Effector memory CD8-positive, alpha-beta T cell (primary cell): Measurements from ENCODE around the gene PLA2G6.
"Not testable (repeated sequence)": the region's sequence is repeated elsewhere in the genome, so short reads cannot be mapped to it uniquely, and the experiment has no call there.

Experiments used
- ATAC-seq: fragments of 150-1000 bp; cut with Tn5 transposase; replicated peaks from 2 replicates; pipeline ENCODE4 v1.10.0; 2021; ENCODE audit warnings: mild to moderate bottlenecking, moderate library complexity
- DNase-seq, 3 experiments: peaks; one replicate each; pipeline ENCODE4 v3.0.0; 2021
- H3K27ac Mint-ChIP-seq, 2 donors: one replicate each; pipeline ENCODE4 v1.8.0; 2022; ENCODE audit warnings: mild to moderate bottlenecking in 2 of 2, mixed read lengths in 2 of 2, moderate library complexity in 2 of 2
- H3K27me3 Mint-ChIP-seq, 2 donors: one replicate each; pipeline ENCODE4 v1.8.0; 2022; ENCODE audit warnings: mixed read lengths in 2 of 2
- H3K36me3 Mint-ChIP-seq: one replicate; pipeline ENCODE4 v1.8.0; 2022; ENCODE audit warnings: mild to moderate bottlenecking, moderate library complexity, mixed read lengths; ENCODE audit not compliant: insufficient read depth
- H3K4me1 Mint-ChIP-seq, 2 donors: one replicate each; pipeline ENCODE4 v1.8.0; 2022; ENCODE audit warnings: low read depth in 2 of 2, mixed read lengths in 2 of 2
- H3K4me3 Mint-ChIP-seq, 2 donors: one replicate each; pipeline ENCODE4 v1.8.0; 2022; ENCODE audit warnings: mild to moderate bottlenecking in 2 of 2, mixed read lengths in 2 of 2, moderate library complexity in 2 of 2
- H3K9me3 Mint-ChIP-seq, 2 donors: one replicate each; pipeline ENCODE4 v1.8.0; 2022; ENCODE audit warnings: mixed read lengths in 2 of 2

PLA2G6 gene

GRCh38 chr22:38124236-38124974, 57.2 kb downstream of the PLA2G6 start:
- peaks cover 4% of the 10 kb centered on the region for H3K36me3 Mint-ChIP-seq
- no peaks in the 10 kb centered on the region for H3K27me3 Mint-ChIP-seq
- no peak overlapping the region for H3K27ac Mint-ChIP-seq
- DNase-seq (no peak), ATAC-seq (no peak)
- no peak overlapping the region for H3K4me3 Mint-ChIP-seq
- peaks cover 0 to 7% of the 10 kb centered on the region in 2 donors for H3K4me1 Mint-ChIP-seq
- no peaks in the 10 kb centered on the region for H3K9me3 Mint-ChIP-seq

GRCh38 chr22:38122616-38123015, 59.0 kb downstream of the PLA2G6 start:
- H3K36me3 Mint-ChIP-seq, result peaks cover 4% of the 10 kb centered on the region
- H3K4me1 Mint-ChIP-seq, result peaks cover 0 to 7% of the 10 kb centered on the region in 2 donors
- H3K9me3 Mint-ChIP-seq, result no peaks in the 10 kb centered on the region
- peak overlapping the region in 1 of 2 donors; percentile 5 for H3K27ac Mint-ChIP-seq
- no peak for ATAC-seq
- no peaks in the 10 kb centered on the region for H3K27me3 Mint-ChIP-seq
- no peak for DNase-seq
- H3K4me3 Mint-ChIP-seq, result no peak overlapping the region

GRCh38 chr22:38120359-38121110, 61.1 kb downstream of the PLA2G6 start:
- Mint-ChIP-seq H3K4me3 (no peak overlapping the region), H3K27ac (no peak overlapping the region), H3K27me3 (no peaks in the 10 kb centered on the region), H3K9me3 (no peaks in the 10 kb centered on the region), H3K4me1 (peaks cover 0 to 7% of the 10 kb centered on the region in 2 donors), H3K36me3 (peaks cover 4% of the 10 kb centered on the region)
- ATAC-seq (no peak), DNase-seq (no peak)

- H3K4me3 Mint-ChIP-seq, DNase-seq, H3K27ac Mint-ChIP-seq, H3K36me3 Mint-ChIP-seq, H3K9me3 Mint-ChIP-seq, H3K27me3 Mint-ChIP-seq, ATAC-seq: not testable (repeated sequence)
- H3K4me1 Mint-ChIP-seq, result peaks cover 3 to 10% of the 10 kb centered on the region in 2 donors
Measured at GRCh38 chr22:38118747-38119146, 62.9 kb downstream of the PLA2G6 start.

- H3K27ac Mint-ChIP-seq, result peak overlapping the region in 1 of 2 donors; percentile 8
- H3K27me3 Mint-ChIP-seq, result no peaks in the 10 kb centered on the region
- DNase-seq, result no peak
- H3K36me3 Mint-ChIP-seq, result peaks cover 7% of the 10 kb centered on the region
- no peak for ATAC-seq
- H3K4me1 Mint-ChIP-seq, result peaks cover 3 to 10% of the 10 kb centered on the region in 2 donors
- H3K4me3 Mint-ChIP-seq, result no peak overlapping the region
- H3K9me3 Mint-ChIP-seq, result no peaks in the 10 kb centered on the region
Measured at GRCh38 chr22:38118182-38118581, 63.4 kb downstream of the PLA2G6 start.

GRCh38 chr22:38117556-38117955, 64.1 kb downstream of the PLA2G6 start:
- not testable (repeated sequence) for H3K4me1 Mint-ChIP-seq, ATAC-seq, H3K4me3 Mint-ChIP-seq, H3K9me3 Mint-ChIP-seq, H3K27me3 Mint-ChIP-seq, DNase-seq
- peak overlapping the region in 1 of 2 donors; percentile 8 for H3K27ac Mint-ChIP-seq
- H3K36me3 Mint-ChIP-seq, result peaks cover 10% of the 10 kb centered on the region

GRCh38 chr22:38115423-38116205, 66.0 kb downstream of the PLA2G6 start:
- H3K36me3 Mint-ChIP-seq, result peaks cover 19% of the 10 kb centered on the region
- H3K4me3 Mint-ChIP-seq, result no peak overlapping the region
- DNase-seq (no peak), ATAC-seq (no peak)
- H3K27ac Mint-ChIP-seq, result no peak overlapping the region
- no peaks in the 10 kb centered on the region for H3K27me3 Mint-ChIP-seq
- peaks cover 6 to 7% of the 10 kb centered on the region in 2 donors for H3K4me1 Mint-ChIP-seq
- H3K9me3 Mint-ChIP-seq, result no peaks in the 10 kb centered on the region

GRCh38 chr22:38114484-38115398, 66.9 kb downstream of the PLA2G6 start:
- Mint-ChIP-seq H3K27ac (peak overlapping the region in 1 of 2 donors; percentile 91), H3K36me3 (peaks cover 28% of the 10 kb centered on the region), H3K4me3 (no peak overlapping the region), H3K4me1 (peaks cover 6 to 7% of the 10 kb centered on the region in 2 donors), H3K27me3 (no peaks in the 10 kb centered on the region), H3K9me3 (no peaks in the 10 kb centered on the region)
- ATAC-seq, result peak; percentile 94
- peak; percentile 76 to 80 (median 78) for DNase-seq

- DNase-seq, result no peak
- no peak for ATAC-seq
- Mint-ChIP-seq H3K27ac (peak overlapping the region; percentile 68 to 82), H3K27me3 (no peaks in the 10 kb centered on the region), H3K36me3 (peaks cover 46% of the 10 kb centered on the region), H3K4me1 (peaks cover 6 to 14% of the 10 kb centered on the region in 2 donors), H3K9me3 (no peaks in the 10 kb centered on the region), H3K4me3 (no peak overlapping the region)
Measured at GRCh38 chr22:38112381-38112780, 69.2 kb downstream of the PLA2G6 start.

GRCh38 chr22:38111925-38112355, 69.7 kb downstream of the PLA2G6 start:
- Mint-ChIP-seq H3K27ac (no peak overlapping the region), H3K9me3 (no peaks in the 10 kb centered on the region), H3K36me3 (peaks cover 46% of the 10 kb centered on the region), H3K4me3 (no peak overlapping the region), H3K4me1 (peaks cover 6 to 14% of the 10 kb centered on the region in 2 donors), H3K27me3 (no peaks in the 10 kb centered on the region)
- no peak for DNase-seq
- ATAC-seq, result no peak

GRCh38 chr22:38110863-38111852, 70.5 kb downstream of the PLA2G6 start:
- Mint-ChIP-seq H3K36me3 (peaks cover 46% of the 10 kb centered on the region), H3K27me3 (no peaks in the 10 kb centered on the region), H3K4me1 (peaks cover 6 to 15% of the 10 kb centered on the region in 2 donors), H3K4me3 (no peak overlapping the region), H3K9me3 (no peaks in the 10 kb centered on the region), H3K27ac (peak overlapping the region; percentile 52 to 68)
- no peak for ATAC-seq
- no peak for DNase-seq
